EH (cell line): Measurements from ENCODE around the gene TCP10L.
A peak's percentile ranks its signal among the peaks of the same experiment; 100 is the strongest.
"Not testable (repeated sequence)": the region's sequence is repeated elsewhere in the genome, so short reads cannot be mapped to it uniquely, and the experiment has no call there.

Experiments
- DNase-seq: peaks from one replicate; pipeline ENCODE4 v3.0.0-alpha.2; 2015; ENCODE audit warnings: low read depth

Gene TCP10L, protein sequence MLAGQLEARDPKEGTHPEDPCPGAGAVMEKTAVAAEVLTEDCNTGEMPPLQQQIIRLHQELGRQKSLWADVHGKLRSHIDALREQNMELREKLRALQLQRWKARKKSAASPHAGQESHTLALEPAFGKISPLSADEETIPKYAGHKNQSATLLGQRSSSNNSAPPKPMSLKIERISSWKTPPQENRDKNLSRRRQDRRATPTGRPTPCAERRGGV

DNA sequence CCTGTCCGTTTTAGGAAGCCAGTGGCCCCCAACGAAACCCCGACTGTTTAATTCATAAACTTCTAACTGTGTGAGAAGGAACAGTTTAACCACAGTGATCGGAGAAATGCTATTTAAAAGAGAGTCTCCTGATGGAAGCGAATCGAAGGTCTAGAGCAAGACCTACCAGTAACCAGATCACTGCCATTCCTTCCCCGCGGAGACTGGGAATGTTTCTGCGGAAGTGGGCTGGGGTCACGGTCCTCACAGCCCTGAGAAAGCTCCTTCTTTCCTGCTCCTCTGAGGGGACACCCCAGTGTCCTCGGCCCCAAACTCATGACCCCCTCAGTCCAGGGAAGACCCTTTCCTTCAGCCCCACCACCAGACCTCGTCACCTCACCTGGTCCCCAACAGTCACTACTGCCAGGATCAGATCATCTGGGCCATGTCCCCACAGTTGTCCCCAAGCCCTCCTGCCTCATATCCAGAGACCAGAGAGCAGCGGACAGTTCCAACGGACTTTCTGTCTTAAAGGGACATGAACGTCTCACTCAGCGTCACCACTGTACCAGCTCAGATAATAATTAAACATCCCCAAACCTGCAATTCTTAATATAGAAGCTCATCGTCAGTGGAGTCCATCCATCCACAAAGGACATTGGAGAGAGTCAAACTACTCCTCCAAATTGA lies at the start of gene TCP10L:
Gene TCP10L, minus strand, starts transcription at position 482 of the 669 bp plus-strand sequence. CDS start 1,219 bp downstream, outside the sequence.
- no peak for DNase-seq

DNA sequence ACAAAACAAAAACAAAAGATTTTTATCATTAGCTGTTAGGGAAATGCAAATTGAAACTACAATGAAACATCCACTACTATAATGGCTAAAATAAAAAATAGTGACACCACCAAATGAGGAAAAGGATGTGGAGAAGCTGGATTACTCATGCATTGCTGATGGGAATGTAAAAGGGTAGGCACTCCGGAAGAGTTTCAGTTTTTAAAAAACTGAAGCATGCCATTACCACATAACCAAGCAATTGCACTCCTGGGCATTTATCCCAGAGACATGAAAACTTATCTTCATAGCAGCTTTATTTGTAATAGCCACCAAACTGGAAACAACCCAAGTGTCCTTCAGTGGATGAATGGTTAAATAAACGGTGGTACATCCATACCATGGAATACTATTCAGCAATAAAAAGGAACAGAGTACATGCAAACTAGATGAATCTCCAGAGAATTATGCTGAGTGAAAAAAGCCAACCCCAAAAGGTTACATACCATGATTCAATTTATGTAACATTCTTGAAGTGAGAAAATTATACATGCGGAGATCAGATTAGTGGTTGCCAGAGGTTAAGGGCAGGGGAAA lies 41.4 kb upstream of the TCP10L start:
- DNase-seq = peak; percentile 91

DNA sequence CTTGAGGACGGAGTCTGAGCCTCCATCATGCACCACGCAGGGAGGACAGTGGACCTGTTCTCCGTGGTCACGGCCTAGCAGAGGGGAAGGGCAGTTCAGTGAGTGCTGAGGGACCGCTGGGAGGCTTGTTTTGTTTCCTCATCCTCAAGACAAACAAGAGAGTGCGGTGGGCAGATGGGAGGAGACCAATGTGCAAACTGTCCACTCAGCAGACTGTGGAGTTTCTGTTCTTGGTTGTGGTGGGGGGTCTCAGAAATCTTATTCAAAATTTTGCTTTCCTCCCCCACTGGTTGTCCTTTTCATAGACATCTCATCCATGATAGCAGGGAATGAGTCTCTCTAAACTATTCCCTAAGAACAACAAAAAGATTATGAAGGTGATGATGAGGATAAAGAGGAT lies 32.9 kb upstream of the TCP10L start:
- DNase-seq = not testable (repeated sequence)

DNA sequence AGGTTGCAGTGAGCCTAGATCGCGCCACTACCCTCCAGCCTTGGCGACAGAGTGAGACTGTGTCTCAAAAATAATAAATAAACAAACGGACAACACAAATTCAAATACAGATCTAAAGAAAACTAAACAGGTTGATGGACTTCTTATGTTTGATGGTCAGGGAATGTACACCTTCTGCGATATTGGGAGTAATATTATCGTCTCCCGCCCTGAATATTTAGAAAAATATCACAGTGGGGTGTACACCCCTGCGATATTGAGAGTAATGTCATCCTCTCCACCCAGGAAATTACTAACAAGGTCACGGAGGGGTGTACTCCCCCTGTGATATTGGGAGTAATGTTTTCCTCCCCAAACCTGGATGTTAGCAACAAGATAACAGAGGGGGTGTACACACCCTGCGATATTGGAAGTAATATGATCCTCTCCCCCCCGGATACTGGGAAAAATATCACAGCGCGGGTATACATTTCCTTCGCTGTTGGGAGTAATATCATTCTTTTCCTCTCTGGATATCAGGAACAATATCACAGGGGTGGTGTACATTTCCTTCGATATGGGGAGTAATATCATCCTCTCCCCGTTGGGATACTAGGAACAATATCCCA lies 28.2 kb upstream of the TCP10L start:
- no peak for DNase-seq

DNA sequence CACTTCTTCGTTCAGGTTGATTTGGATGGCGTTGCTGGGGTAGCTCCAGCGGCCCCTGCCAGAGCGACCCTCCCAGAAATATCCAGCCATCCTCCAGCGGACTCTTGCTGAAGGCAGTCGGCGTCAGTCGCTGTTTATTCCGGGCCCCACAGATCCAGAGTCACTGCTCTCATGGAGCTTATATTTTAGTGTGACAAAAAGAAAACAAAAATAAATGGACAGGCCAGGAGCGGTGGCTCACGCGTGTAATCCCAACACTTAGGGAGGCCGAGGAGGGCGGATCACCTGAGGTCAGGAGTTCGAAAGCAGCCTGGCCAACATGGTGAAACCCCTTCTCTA lies 27.6 kb upstream of the TCP10L start:
- DNase-seq = no peak

DNA sequence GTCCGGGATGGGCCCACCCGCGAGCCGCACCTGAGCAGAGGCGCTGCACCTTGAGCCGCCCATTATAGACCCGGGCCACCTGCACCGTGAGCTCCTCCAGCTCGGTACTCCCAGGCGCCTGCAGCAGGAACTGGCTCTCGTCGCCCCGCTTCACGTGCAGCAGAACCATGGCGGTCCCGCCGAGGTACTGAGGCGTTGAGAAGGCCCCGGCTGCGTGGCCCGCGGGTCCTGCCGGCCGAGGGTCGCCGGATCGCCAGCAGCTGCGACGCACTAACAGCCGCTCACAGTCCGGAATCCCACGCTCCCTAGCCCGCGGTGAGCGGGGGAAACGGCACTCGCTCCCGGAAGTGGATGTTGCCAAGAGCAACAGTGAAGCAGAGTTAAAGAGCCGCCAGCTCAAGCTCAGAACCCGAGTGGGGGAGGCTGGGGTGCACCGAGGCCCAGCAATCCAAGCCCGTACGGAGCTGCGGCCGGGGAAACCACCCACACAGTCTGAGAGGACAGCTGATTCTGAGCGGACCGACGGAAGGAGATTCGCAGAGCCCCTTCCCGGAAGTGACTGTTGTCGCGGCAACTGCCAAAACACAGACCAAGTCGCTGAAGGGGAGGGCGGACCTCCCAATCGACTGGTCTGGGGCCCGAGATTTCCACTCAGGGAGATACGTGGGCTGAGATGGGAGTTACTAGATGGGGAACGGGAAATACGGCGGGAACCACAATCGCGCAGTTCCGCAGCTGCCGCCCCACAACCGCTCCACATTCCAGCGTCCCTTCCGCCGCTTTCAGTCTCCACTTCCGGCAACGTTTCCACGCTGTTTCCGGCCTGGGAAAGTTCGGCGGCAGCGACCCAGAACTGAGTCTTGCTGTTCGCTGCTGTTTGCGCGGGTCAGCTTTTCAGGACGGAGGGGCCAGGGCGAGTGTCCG lies 27.0 kb upstream of the TCP10L start, which contains the start of gene CFAP298:
Gene CFAP298, minus strand, starts transcription at position 303 of the 924 bp plus-strand sequence. Its CDS starts 134 bp downstream, at position 169.
- peak; percentile 97 for DNase-seq

DNA sequence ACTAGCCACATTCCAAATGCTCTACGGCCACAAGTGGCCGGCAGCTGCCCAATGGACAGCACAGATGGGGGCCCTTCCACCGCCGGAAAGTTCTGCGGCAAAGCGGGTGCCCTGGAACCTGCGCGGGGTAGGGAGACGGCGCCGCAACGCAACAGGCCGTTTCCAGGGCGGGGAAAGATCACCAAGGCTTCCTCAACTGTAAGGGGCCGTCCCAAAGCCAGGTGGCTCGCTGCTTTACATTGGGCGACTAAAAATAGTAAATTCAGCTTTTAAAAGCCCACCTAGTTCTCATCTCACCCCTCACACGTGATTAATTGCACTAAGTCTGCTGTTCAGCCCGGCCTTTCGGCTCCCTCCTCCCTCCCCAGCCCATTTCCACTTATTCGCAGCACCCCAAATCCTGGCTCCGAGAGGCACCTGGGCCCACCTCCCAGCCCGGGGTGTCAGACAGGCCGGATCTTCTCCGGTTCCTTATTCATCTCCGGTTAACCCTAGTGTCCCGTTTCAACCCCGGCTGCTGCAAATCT lies 26.2 kb upstream of the TCP10L start:
- DNase-seq = peak; percentile 44

DNA sequence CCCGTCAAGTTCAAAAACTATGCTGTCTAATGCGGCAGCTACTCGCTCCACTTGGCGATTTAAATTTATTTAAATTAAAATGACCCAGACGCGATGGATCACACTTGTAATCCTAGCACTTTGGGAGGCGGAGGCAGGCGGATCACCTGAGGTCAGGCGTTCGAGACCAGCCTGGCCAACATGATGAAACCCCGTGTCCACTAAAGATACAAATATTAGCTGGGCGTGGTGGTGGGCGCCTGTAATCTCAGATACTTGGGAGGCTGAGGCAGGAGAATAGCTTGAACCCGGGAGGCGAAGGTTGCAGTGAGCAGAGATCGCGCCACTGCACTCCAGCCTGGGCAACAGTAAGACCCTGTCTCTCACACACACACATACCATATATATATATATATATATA lies 25.6 kb upstream of the TCP10L start:
- not testable (repeated sequence) for DNase-seq

DNA sequence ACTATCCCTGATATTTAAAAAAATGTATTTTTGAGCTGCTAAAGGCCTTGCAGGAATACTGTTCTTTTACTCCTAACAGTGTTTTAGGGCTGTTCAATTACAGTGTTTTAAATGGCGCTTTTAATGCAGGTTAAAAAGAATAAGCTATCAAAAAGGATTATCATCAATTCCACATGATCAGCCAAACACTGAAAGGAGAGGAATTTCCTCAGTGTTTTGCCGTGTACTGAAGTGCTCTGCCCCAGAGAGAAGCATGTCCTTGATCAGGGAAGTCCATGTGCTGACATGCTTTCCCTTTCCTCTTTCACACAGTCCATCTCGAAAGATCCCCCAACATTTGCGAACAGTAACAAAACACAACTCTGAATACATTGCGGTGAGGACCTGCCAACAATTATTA lies 23.5 kb upstream of the TCP10L start:
- DNase-seq = no peak

DNA sequence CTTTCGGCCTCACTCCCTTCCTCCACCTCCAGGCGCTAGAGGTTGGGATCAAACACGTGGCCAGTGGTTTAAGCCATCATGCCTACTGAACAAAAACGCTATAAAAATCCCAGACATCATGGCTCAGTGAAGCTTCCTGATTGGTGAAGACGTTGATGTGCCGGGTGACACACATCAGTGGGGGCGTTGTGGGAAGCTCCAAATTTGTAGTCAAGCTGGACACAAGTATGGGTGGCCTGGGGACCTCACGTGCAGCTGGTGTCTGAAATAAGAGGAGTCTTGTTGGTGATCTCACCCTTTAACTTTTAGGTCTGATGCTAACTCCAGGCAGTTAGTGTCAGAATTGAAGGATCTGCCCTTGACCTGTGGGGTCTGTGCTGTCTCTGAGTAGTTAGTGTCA lies 20.1 kb upstream of the TCP10L start:
- DNase-seq = no peak

DNA sequence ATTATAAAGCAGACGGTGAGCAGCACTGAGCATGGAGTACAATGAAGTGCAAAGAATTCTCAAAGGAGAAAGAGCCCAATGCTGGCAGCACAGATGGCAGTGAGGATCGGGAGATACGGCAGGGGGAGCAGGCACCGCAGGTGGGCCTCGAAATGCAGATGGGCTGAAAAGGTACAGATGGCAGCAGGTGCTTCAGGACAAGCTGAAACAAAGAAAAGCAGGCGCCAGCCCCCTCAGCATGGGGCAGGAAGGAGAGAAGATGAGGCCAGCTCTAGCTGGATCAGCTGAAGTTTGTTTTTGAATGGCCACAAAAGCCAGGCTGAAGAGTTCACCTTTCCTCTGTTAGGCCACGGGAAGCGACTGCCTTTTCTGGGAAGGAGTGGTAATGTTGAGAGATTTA lies 19.1 kb upstream of the TCP10L start:
- no peak for DNase-seq

DNA sequence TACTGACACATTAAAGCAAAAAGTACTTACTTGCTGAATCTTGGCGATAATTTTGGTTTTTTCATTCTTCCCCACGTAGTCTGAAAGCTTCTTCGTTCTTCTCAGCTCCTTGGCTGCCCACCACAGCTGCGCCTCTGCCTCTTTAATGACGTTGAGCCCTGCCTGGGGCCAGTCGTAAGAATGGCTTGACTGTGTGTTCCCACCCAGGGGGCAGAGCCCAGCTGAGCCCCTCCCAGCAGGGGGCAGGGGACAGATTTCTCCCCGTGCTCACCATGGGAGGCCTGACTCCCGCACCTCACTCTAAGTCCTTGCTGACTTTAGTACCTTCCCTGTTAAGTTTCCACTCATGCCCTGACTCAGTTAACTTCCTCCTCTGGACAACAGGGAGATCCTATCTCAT lies 17.8 kb upstream of the TCP10L start:
- no peak for DNase-seq

DNA sequence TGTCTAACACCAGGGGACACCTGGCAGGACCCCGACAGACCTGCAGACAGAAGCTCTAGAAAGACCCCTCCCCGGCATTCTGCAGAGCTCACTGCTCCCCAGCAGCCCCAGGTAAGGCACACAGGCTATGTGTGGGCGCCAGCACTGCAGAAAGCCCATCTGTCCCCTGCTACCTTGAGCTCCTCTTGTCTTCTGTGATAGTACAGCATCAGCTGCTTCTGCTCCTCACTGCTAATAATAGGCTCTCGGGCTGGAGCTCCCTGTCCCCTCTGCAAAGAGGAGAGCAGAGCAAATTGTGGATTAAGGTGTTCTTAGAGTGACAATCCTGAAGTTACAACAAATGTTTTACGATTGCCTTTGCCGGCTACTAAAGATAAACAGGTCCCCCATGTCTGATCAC lies 16.8 kb upstream of the TCP10L start:
- DNase-seq = no peak

DNA sequence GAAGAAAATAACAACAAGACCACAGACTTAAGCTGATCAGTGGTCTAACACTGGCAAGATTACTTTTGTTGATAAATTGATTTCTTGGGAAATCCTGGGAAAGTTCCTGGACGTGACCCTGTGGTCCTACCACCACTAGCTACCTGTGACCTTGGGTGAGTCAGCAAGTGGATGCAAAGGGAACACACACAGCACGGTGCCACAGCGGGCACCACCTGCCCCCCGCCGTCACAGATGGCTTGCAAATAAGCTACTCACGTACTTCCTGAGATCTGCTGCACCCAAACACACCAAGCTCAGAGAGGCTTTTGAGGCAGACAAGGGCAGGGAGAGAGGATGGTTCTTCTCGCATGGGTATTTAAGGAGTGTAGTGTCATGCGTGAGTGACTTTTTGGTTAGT lies 14.2 kb upstream of the TCP10L start:
- DNase-seq = no peak

DNA sequence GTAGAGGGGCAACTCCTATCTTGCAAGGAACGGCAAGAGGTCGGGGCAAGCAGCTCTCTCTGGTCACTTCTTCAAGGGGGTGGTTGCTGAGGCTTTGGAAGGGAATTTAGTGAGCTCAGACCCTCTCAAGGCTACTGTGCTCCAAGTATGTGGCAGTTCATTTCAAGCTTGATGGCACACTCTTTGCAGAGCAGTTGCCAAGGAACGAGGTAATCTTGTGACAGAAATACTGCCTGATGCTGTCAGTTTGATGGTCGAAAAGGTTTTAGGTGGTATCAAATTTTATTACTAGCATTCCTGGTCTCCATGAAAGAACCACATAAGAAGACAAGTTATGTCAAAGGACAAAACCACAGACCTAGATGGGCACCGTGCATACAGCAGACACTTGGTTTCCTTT lies 13.8 kb upstream of the TCP10L start:
- no peak for DNase-seq

DNA sequence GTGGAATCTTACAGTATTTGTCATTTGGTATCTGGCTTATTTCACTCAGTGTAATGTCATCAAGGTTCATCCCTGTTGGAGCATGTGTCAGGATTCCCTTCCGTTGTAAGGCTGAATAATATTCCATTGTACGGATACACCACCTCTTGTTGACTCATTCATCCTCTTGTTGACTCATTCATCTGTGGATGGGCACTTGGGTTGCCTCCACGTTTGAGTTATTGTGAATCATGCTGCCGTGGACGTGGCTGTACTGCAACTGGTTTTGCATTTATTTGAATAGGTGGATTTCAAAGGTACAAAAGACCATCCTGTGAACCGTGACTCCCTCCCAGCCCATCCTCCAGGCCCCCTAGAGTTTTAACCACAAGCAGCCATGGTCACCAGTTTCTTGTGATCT lies 11.9 kb upstream of the TCP10L start:
- DNase-seq = peak; percentile 90

DNA sequence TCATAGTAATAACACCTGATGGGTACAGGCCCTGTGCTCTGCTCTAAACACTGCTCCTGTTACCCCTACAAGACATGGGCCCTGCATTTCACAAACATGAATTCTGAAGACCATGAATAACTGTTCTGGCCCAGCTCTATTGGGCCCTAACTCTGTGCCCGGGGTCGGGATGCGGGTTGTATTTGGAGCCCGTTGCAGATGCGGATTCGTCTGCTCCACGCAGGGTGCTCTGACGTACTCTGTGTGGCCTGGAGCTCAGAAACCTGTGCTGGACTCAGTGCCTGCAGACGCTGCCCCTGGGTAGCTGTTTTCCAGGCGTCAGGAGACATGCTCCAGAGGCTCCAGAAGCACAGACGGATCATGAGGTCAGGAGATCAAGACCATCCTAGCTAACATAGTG lies 10.1 kb upstream of the TCP10L start:
- DNase-seq = no peak

DNA sequence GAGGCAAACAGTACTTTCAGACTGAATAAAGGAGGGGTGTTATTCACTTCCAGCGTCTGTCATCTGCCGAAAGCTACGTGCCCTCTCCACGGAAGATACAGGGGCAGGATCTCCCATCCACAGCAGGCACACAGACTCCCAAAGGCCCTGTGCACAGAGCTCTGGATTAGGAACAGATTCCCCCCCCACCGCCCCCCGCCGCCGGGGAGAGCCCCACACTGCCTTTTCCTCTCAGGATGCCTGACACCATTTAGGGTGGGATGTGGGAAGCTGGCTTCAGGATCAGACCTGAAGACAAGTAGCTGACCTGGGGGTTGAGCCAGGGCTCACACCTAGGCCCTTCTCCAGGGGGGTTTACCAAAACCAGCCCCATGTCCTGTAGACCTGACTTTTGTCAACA lies 8.4 kb upstream of the TCP10L start:
- DNase-seq = no peak

DNA sequence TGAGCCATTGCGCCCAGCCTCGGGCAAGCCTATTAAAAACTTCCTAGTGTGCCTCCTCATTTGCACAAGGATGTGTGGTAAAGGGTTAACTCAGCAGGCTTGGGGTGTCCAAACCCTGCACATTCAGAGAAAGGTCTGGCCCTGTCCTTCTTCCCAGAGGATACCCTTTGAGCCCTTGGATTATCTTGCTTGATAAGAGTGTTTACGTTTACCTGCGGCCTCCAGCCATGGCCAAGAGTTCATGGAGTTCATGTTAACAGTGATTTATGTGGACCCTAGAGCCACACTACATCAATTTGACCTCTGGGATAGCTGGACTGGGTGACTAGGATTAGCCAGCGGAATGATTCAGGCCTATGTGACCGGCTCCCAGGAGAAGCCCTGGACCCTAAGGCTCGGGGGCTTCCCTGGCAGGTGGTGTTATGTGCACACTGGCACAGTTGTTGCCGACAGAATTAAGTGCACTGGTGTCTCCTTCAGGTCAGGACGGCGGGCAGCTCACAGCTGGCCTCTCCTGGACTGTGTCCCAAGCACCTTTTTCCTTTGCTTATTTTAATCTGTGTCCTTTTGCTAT lies 7.7 kb upstream of the TCP10L start:
- no peak for DNase-seq

DNA sequence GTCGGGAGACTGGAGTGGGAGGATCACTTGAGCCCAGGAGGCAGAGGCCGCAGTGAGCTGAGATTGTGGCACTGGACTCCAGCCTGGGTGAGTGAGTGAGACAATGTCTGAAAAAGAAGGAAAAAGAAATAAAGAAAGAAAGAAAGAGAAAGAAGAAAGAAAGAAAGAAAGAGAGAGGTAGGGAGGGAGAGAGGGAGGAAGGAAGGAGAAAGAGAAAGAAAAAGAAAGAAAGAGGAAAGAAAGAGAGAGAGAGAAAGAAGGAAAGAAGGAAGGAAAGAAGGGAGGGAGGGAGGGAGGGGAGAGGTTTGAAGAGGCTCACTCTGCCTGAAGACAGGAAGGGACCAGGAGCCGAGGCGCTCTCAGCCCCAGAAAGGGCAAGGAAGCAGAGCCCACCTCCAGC lies 4.8 kb upstream of the TCP10L start:
- DNase-seq = no peak

DNA sequence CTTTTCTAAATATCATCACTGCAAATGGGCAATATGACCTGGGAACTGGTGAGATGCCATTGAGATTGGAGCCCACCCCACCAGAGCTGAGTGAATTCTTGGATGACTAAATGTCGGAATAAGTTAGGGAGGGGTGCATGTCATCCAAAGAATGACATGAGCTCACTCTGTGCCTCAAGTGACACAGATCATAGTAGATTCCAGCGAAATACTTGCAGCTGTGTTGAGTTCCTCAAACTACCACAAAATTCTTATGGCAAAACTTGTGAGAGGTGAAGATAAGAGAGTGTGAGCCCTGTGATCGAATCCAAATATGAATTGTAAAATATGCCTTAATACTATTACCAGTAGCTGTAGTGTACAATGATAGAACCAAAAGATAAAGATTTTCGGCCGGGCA lies 2.3 kb upstream of the TCP10L start:
- DNase-seq = no peak

DNA sequence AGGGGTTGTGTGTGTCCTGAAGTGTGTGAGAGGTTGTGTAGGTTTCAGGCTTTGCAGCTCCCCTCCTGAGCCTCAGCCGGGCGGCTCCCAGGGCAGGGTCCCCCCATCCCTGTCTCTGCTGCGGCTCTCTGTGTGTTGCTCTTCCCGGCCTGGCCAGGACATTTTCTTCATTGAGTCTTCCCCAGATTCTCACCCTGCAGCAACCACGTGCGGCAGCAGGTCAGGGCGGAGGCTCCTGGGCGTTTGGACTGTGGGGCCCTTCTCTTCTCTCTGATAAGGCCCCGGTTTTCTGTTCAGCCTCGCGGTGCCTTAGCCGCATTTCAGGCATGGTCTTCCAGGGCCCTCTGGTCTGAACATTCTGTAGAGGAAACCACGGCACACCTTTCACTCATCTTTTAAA lies 1.8 kb upstream of the TCP10L start:
- no peak for DNase-seq
